CD4-positive, alpha-beta T cell treated with Interleukin-21 for 1 hour (primary cell): Measurements from ENCODE around the gene CYP21A2.
"Not testable (repeated sequence)": the region's sequence is repeated elsewhere in the genome, so short reads cannot be mapped to it uniquely, and the experiment has no call there.

Source experiments
- DNase-seq: peaks from one replicate; pipeline ENCODE4 v3.0.0-alpha.2; 2020

Gene CYP21A2

GRCh38 chr6:32037598-32038524 lies at the start of gene CYP21A2:
CYP21A2 (plus strand) TSS chr6:32038415; CDS start chr6:32038423, 8 bp downstream.
- DNase-seq = not testable (repeated sequence)

GRCh38 chr6:31989363-31989762 lies 48.9 kb upstream of the CYP21A2 start:
- not testable (repeated sequence) for DNase-seq

- not testable (repeated sequence) for DNase-seq
These were observed 43.8 kb upstream of the CYP21A2 start for GRCh38 chr6:31994421-31994820.

- DNase-seq = not testable (repeated sequence)
These were observed 41.8 kb upstream of the CYP21A2 start for GRCh38 chr6:31996385-31996784.

GRCh38 chr6:32002546-32003268 lies 35.5 kb upstream of the CYP21A2 start:
- DNase-seq = not testable (repeated sequence)

- not testable (repeated sequence) for DNase-seq
These were observed 34.9 kb upstream of the CYP21A2 start for GRCh38 chr6:32003301-32003700.

GRCh38 chr6:32004393-32004792 lies 33.8 kb upstream of the CYP21A2 start:
- DNase-seq = not testable (repeated sequence)

- DNase-seq = not testable (repeated sequence)
These were observed 33.2 kb upstream of the CYP21A2 start for GRCh38 chr6:32004864-32005537.

GRCh38 chr6:32005538-32005880 lies 32.7 kb upstream of the CYP21A2 start:
- not testable (repeated sequence) for DNase-seq

GRCh38 chr6:32005991-32006529 lies 32.2 kb upstream of the CYP21A2 start:
- DNase-seq = not testable (repeated sequence)

- DNase-seq = not testable (repeated sequence)
These were observed 31.1 kb upstream of the CYP21A2 start for GRCh38 chr6:32007086-32007485.

GRCh38 chr6:32008037-32008436 lies 30.2 kb upstream of the CYP21A2 start:
- DNase-seq = not testable (repeated sequence)

- DNase-seq = not testable (repeated sequence)
These were observed 29.6 kb upstream of the CYP21A2 start for GRCh38 chr6:32008616-32009015.

GRCh38 chr6:32009537-32009936 lies 28.7 kb upstream of the CYP21A2 start:
- not testable (repeated sequence) for DNase-seq

- DNase-seq = not testable (repeated sequence)
These were observed 27.2 kb upstream of the CYP21A2 start for GRCh38 chr6:32010856-32011530.

- not testable (repeated sequence) for DNase-seq
These were observed 25.1 kb upstream of the CYP21A2 start for GRCh38 chr6:32012941-32013617.

GRCh38 chr6:32013738-32014137 lies 24.5 kb upstream of the CYP21A2 start:
- not testable (repeated sequence) for DNase-seq

- DNase-seq = not testable (repeated sequence)
These were observed 23.7 kb upstream of the CYP21A2 start, which contains the start of gene C4B for GRCh38 chr6:32014547-32014946. C4B (plus strand) TSS chr6:32014795; CDS start chr6:32014846, 51 bp downstream.

- not testable (repeated sequence) for DNase-seq
These were observed 16.1 kb upstream of the CYP21A2 start for GRCh38 chr6:32022100-32022499.

- DNase-seq = not testable (repeated sequence)
These were observed 9.6 kb upstream of the CYP21A2 start for GRCh38 chr6:32028631-32029030.

GRCh38 chr6:32029553-32029952 lies 8.7 kb upstream of the CYP21A2 start:
- DNase-seq = not testable (repeated sequence)
